ENCODE results near the gene DTHD1. TPM values are rescaled to one million over a fixed set of nuclear protein-coding genes. Genes with fewer than 3 reads are reported as not detected.

Gene DTHD1
- total and polyA plus RNA-seq, 2 experiments from 2014 or later = not detected

DNA sequence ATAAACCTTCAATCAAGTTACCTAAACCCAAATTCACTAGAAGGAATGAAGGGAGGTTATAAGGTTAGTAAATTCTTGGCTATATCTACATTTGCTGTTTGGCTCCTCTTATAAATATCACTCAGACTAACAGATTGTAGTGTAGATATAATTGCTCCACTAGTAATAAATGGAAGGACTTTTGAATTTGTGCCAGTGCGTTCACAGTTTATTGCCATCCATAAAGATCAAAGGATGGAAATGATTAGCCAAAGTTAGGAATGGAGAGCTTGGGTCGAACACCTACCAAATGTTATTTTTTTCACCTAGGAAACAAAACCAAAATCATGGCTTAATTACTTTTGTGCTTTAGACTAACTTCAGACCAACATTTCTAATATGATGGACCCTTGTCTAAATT is 9.2 kb downstream of the DTHD1 start:
- H3K4me2 ChIP-seq (ENCODE audit: unreplicated experiment) = no peak overlapping the region
- H3K9ac ChIP-seq = no peak overlapping the region
- no peaks in the 10 kb centered on the region for H3K27me3 ChIP-seq (replicated peaks; ENCODE audit: insufficient read depth)
- no peaks in the 10 kb centered on the region for H3K9me3 ChIP-seq (ENCODE audit: low read depth)
- no peak overlapping the region for H3K4me3 ChIP-seq
- WGBS, 2 experiments (ENCODE audit: low coverage in 1 of 2, low lambda C conversion rate in 2 of 2, missing lambda C conversion rate in 2 of 2) = 4 to 7% methylated on average over 2 of the region's 2 CpGs
- no peak for DNase-seq
- no peaks in the 10 kb centered on the region for H3F3A ChIP-seq (ENCODE audit: insufficient read depth)
- H3K4me1 ChIP-seq (ENCODE audit: insufficient read depth) = no peaks in the 10 kb centered on the region
- no peaks in the 10 kb centered on the region for H4K20me1 ChIP-seq (ENCODE audit: insufficient read depth)
- TF ChIP-seq EZH2phosphoT487 (IDR thresholded peaks at IDR 0.05; ENCODE audit: insufficient read depth, low read depth) (no peak), EZH2 (IDR thresholded peaks at IDR 0.05; ENCODE audit: insufficient read depth, poor library complexity, severe bottlenecking) (no peak)
- H3K36me3 ChIP-seq (ENCODE audit: low read depth) = no peaks in the 10 kb centered on the region
- H3K9me2 ChIP-seq (ENCODE audit: insufficient read depth) = no peaks in the 10 kb centered on the region
- H2AFZ ChIP-seq = no peak overlapping the region
- no peak overlapping the region for H3K27ac ChIP-seq
- H3K79me2 ChIP-seq (ENCODE audit: insufficient read depth) = no peaks in the 10 kb centered on the region
- in situ Hi-C loops (cut with MboI) = no loop called here

DNA sequence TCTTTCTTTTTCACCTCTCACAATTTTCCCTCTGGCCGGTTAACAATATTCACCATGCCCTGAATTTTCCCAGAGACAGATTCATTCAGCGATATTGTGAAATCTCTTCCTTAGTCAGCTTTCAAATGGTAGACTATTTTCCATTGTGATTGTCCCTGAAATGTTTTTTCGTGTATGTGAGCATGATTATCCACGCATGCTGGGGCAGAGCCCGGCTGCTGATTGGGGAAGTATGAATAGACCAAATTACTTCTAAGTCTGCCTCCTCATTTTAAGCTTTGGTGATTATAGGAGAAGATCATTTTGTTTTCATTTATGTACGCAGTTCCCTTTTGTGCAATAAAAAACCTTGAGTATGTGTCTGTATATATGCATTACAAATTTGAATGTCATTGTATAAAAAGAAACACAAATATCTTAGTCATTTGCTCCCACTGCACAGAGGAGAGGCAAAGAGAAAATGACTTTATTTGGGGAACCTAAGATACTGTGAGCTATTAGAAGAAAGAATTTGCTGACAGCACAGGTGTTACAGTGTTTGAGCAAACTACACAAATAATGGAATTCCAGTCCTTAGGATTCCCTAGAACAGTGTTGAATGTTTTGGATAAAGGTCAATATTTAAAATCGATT is 11.3 kb downstream of the DTHD1 start:
- WGBS, 2 experiments (ENCODE audit: low coverage in 1 of 2, low lambda C conversion rate in 2 of 2, missing lambda C conversion rate in 2 of 2) = 45 to 53% methylated on average over 7 of the region's 7 CpGs
- no peak overlapping the region for H3K4me3 ChIP-seq
- H3K4me2 ChIP-seq (ENCODE audit: unreplicated experiment) = no peak overlapping the region
- no peaks in the 10 kb centered on the region; the same call in 1 of the 2 replicates for H4K20me1 ChIP-seq (ENCODE audit: insufficient read depth)
- no peaks in the 10 kb centered on the region for H3K9me3 ChIP-seq (ENCODE audit: low read depth)
- no peaks in the 10 kb centered on the region for H3F3A ChIP-seq (ENCODE audit: insufficient read depth)
- H3K36me3 ChIP-seq (ENCODE audit: low read depth) = no peaks in the 10 kb centered on the region
- no peak overlapping the region for H3K27ac ChIP-seq
- in situ Hi-C loops (cut with MboI) = no loop called here
- no peaks in the 10 kb centered on the region for H3K27me3 ChIP-seq (replicated peaks; ENCODE audit: insufficient read depth)
- no peak overlapping the region for H3K9ac ChIP-seq
- DNase-seq = peak; percentile 4
- H3K4me1 ChIP-seq (ENCODE audit: insufficient read depth) = no peaks in the 10 kb centered on the region
- H2AFZ ChIP-seq = no peak overlapping the region
- no peaks in the 10 kb centered on the region for H3K79me2 ChIP-seq (ENCODE audit: insufficient read depth)
- TF ChIP-seq EZH2phosphoT487 (IDR thresholded peaks at IDR 0.05; ENCODE audit: insufficient read depth, low read depth) (no peak), EZH2 (IDR thresholded peaks at IDR 0.05; ENCODE audit: insufficient read depth, poor library complexity, severe bottlenecking) (no peak)
- H3K9me2 ChIP-seq (ENCODE audit: insufficient read depth) = no peaks in the 10 kb centered on the region

- no peak overlapping the region for H2AFZ ChIP-seq
- no peak overlapping the region for H3K4me3 ChIP-seq
- H3F3A ChIP-seq (ENCODE audit: insufficient read depth) = no peaks in the 10 kb centered on the region
- no peaks in the 10 kb centered on the region for H3K9me2 ChIP-seq (ENCODE audit: insufficient read depth)
- 20% methylated on average over 2 of the region's 2 CpGs for WGBS, 2 experiments (ENCODE audit: low coverage in 1 of 2, low lambda C conversion rate in 2 of 2, missing lambda C conversion rate in 2 of 2)
- H3K27ac ChIP-seq = no peak overlapping the region
- H3K27me3 ChIP-seq (replicated peaks; ENCODE audit: insufficient read depth) = no peaks in the 10 kb centered on the region
- no peaks in the 10 kb centered on the region for H3K79me2 ChIP-seq (ENCODE audit: insufficient read depth)
- H4K20me1 ChIP-seq (ENCODE audit: insufficient read depth) = no peaks in the 10 kb centered on the region; the same call in 1 of the 2 replicates
- H3K36me3 ChIP-seq (ENCODE audit: low read depth) = no peaks in the 10 kb centered on the region
- DNase-seq = no peak
- in situ Hi-C loops (cut with MboI) = loop anchor here (25.0 kb wide), 1 partner anchor 111 kb away; no protein-coding TSS in a partner anchor
- H3K4me2 ChIP-seq (ENCODE audit: unreplicated experiment) = no peak overlapping the region
- H3K9me3 ChIP-seq (ENCODE audit: low read depth) = no peaks in the 10 kb centered on the region
- H3K4me1 ChIP-seq (ENCODE audit: insufficient read depth) = no peaks in the 10 kb centered on the region
- no peak for TF ChIP-seq EZH2 (IDR thresholded peaks at IDR 0.05; ENCODE audit: insufficient read depth, poor library complexity, severe bottlenecking)
- no peak for TF ChIP-seq EZH2phosphoT487 (IDR thresholded peaks at IDR 0.05; ENCODE audit: insufficient read depth, low read depth)
- no peak overlapping the region for H3K9ac ChIP-seq
These were observed 19.7 kb downstream of the DTHD1 start for GRCh38 chr4:36301127-36301526.

- H3K36me3 ChIP-seq (ENCODE audit: low read depth) = no peaks in the 10 kb centered on the region
- no peak overlapping the region for H3K4me3 ChIP-seq
- H3K9ac ChIP-seq = no peak overlapping the region
- no peaks in the 10 kb centered on the region for H3K4me1 ChIP-seq (ENCODE audit: insufficient read depth)
- no peaks in the 10 kb centered on the region for H3K9me2 ChIP-seq (ENCODE audit: insufficient read depth)
- H3K79me2 ChIP-seq (ENCODE audit: insufficient read depth) = no peaks in the 10 kb centered on the region
- no peaks in the 10 kb centered on the region for H3F3A ChIP-seq (ENCODE audit: insufficient read depth)
- H3K27me3 ChIP-seq (replicated peaks; ENCODE audit: insufficient read depth) = no peaks in the 10 kb centered on the region
- H3K27ac ChIP-seq = no peak overlapping the region
- H2AFZ ChIP-seq = no peak overlapping the region
- in situ Hi-C loops (cut with MboI) = loop anchor here (25.0 kb wide), 1 partner anchor 109 kb away; no protein-coding TSS in a partner anchor
- TF ChIP-seq EZH2 (IDR thresholded peaks at IDR 0.05; ENCODE audit: insufficient read depth, poor library complexity, severe bottlenecking) (no peak), EZH2phosphoT487 (IDR thresholded peaks at IDR 0.05; ENCODE audit: insufficient read depth, low read depth) (no peak)
- no peaks in the 10 kb centered on the region for H4K20me1 ChIP-seq (ENCODE audit: insufficient read depth)
- 20 to 23% methylated on average over 3 of the region's 3 CpGs for WGBS, 2 experiments (ENCODE audit: low coverage in 1 of 2, low lambda C conversion rate in 2 of 2, missing lambda C conversion rate in 2 of 2)
- H3K9me3 ChIP-seq (ENCODE audit: low read depth) = no peaks in the 10 kb centered on the region
- no peak overlapping the region for H3K4me2 ChIP-seq (ENCODE audit: unreplicated experiment)
- DNase-seq = no peak
These were observed 22.2 kb downstream of the DTHD1 start for GRCh38 chr4:36303426-36304137.
